LoVo (cell line): Measurements from ENCODE around the gene SCCPDH.

Source experiments
- DNase-seq: peaks from one replicate; pipeline ENCODE4 v3.0.0-alpha.2; 2016; ENCODE audit warnings: low spot score

The SCCPDH gene

DNA sequence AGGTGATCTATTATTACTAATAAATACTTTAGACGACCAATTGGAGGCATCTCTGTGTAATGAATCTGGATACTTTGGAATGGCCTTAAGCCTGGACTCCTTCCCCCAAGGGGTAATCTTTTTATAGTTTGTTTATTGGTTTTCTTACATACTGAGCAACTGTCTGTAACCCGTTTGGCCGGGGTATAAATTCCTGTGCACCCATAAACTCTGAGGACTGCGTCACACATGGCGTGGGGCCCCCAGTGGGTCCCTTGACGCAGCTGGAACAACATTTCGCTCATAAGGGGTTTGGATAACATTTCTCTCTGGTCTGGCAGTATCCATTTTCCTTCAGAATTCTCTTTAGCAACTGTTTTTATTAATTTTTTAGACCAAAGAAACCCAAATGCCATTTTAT lies 26.5 kb downstream of the SCCPDH start:
- no peak for DNase-seq

DNA sequence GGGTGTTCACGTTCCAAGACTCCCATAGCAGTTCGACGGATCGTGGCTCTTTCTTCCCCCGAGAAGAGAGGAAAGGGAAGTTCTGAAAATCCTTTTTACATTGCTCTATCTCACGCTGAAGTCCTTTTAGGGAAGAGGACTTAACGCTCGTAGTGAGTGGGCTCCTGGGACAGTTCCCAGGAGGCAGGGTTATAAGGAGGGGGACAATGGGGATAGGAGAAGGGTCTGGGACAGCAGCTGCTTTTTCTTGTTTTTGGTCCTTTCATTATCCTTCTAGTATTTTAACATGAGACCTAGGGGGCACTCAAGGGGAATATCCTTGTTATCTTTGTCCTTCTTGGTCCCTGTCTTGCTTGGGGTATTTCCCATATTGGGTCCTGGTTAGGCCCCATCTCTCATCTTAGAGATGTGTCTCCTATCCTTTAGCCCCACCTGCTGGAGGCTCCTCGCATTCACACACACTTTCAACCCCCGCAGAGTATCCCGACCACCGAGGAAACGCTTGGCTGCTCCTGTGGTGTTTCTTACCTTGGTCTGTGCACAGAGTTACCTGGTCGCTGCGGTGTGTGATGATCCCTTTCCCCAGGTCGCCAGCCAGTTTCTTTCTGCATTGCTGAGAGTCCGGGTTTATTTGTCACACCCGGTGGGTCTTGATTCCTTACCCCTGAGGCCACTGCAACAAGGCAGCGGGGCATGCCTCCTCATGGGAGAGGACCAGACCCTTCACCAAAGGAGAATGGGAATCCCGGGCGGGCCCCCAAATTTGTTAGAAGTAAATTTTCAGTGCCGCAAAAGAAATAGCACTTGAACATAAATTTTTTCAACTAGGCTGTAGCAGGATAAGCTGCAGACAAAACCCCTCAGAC lies 29.7 kb downstream of the SCCPDH start:
- DNase-seq: peak; percentile 19

DNA sequence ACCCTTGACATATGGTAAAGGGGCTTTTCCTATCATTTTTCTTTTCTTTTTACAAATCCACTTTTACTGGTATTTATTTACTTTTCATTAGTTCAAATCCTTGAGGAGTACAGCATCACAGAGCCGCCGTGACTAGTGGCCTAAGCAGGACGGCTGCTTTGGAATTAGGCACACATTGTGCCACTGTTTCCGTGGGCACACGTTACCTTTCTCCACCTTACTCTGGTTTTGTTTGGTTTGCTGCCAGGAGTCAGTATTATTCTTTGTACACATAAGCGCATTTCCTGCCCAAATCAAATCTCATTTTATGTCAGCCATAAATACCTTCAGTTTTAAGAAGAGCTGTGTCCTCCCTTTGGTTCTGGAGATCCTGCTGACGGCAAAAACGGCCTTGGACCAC lies 31.2 kb downstream of the SCCPDH start:
- no peak for DNase-seq

DNA sequence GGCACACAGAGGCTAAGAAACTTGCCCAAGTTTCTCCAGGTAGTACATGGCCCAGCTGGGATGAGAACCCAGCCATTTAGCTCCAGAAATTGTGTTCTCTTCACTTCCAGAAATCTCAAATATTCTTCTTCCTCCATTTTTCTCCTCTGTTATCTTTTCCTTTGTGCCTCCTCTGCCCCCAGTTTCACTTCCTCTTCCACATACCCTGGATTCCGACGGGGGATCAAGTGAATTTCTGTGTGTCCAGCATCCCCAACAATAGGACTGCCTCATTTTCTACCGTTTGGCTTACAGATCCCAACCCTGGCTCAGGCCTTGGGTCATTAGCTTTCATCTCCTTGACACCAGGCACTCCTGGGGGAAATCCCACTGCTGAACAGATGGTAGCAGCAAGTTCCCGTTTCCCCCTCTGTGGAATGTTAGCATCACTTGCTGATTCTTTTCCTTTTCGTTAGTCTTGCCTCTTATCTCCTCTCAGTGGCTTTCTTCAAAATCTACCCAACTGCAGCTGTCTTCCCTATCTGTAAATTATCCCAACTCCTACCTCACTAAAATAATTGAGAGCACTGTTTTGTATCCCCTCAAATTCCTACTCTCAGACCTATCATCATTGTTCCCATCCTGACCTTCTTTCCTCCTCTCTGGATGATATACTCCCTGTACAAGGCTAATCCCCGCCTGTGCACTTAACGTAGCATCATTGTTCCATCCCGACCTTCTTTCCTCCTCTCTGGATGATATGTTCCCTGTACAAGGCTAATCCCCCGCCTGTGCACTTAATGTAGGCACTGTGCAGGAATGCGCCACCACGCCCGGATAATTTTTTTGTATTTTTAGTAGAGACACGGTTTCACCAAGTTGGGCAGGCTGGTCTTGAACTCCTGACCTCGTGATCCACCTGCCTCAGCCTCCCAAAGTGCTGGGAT lies 36.5 kb downstream of the SCCPDH start:
- DNase-seq: no peak

- DNase-seq: no peak
These were observed 37.2 kb downstream of the SCCPDH start for GRCh38 chr1:246761396-246761795.

DNA sequence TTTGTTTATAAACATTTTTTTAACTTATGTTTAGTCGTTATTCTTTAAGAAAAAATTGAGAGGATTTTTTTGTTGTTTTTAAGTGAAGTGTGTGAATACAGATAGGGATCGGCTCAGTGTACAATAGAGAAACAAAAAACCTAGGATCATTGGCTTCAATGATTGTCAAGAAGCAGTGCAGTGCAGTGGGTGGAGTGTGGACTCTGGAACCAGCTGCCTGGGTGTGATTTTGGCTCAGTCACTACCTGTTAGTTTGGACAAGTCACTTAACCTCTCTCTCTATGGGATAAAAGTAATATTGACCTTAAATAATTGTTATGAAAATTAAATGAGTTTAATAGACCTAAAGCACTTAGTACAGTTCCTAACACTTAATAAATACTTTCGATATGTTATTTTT lies 41.3 kb downstream of the SCCPDH start:
- DNase-seq: no peak

- DNase-seq: no peak
These were observed 44.3 kb downstream of the SCCPDH start for GRCh38 chr1:246768403-246769020.

- no peak for DNase-seq
These were observed 45.1 kb downstream of the SCCPDH start for GRCh38 chr1:246769306-246769705.

DNA sequence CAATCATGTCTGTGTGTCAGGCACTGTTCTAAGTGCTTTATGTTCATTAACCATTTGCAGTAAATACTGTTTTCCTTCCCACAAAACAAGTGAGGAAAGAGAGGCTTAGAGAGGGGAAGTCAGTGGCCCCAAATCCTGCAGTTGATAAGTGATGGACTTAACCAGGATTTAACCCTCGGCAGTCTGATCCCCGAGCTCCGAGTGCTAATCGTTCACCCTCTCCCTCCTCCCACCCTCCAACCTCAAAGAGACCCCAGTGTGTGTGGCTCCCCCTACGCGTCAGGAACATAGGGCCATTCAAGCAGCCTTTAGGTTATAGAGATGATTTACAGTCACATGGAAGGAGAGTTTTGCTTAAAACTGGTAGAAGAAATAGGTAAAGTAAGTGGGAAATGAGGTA lies 47.2 kb downstream of the SCCPDH start:
- DNase-seq: no peak

DNA sequence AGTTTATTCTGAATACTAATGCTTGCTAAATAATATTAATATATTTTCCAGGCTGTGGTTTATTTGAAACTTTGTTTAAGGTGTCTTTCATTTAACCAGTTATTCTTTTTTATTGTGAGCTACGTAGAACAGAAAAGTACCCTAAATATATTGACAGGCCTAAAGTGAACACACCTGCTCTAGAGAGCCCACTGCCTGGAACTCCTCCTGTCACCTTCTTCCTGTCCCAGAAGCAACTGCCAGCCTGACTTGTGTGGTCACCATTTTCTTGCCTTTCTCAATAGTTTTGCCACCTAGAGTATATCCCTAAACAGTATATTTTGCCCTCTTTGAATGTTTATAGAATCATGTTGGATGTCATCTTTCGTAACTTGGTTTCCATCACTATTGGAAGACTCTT lies 48.5 kb downstream of the SCCPDH start:
- DNase-seq: no peak

DNA sequence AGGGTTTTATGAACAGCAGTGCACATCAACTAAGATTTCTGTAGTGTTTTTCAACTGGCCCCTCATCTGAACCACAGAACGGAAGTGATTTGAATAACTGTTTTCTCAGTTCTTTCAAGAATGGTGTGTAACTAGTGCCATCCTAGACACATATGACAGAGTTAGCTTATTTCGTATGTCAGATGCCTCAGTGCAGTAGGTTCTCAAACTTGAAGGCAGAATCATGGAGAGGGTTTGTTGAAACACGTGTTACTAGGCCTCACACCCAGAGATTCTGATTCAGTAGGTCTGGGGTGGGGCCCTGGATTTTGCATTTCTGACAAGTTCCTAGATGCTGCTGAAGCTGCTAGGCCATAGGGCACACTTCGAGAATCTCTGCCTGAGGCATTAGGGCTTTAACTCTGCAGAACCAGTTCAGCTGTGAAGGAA lies 49.0 kb downstream of the SCCPDH start:
- DNase-seq: no peak

DNA sequence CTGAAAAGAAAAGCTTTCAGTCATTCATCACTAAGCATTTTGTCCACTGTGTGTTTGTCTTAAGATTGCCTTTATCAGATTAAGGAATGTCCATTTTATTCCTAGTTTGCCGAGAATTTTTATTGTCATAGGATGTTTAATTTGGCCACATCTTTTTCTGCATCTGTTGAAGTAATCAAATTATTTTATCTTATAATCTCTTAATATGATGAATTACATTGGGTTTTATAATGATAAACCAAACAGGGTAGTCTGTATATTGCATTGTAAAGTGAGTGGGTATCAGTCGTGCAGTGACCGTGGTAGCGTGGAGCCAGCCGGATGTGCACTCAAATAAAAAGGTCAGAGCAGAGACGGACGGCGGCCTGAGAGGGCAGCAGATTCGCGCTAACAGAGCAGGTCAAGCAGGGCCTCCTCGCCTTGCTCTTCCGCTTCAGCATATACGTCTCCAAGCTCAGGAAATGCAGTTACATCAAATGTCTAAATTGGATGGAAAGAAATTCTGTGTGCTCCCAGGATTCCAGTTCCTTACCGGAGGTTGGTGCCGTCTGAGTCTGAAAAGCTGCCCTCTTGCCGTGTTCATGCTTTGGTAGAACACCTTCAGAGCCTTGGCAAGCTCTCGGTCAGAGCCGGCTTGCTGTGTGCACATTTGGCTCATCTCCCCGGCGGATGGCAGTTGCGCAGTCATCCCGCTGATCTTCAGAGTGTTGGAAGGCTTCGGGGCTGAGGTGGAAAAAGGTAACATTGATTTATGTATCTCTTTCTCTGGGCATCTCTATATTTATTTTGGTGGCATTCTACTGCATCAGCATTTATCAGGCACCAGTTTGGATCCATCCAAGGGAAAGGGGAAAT lies 51.5 kb downstream of the SCCPDH start:
- DNase-seq: no peak

DNA sequence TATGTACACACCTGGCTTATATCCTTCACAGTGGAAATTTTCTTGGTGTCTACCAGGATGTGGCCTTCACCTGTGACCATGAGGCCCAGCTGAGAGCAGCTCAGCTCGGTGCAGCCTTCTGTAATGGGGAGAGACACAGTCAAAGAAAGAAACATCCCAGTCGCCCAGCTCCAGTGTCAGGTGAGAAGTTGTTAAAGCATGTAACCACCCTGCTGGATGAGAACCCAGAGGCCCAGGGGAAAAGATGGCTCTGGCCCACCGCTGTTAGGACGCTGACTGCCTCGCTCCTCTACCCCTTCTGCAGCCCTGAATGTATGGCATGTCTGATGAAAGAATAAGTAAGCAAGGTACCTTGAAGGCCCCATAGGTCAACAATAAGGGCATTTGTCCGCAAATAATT lies 52.7 kb downstream of the SCCPDH start:
- DNase-seq: no peak

DNA sequence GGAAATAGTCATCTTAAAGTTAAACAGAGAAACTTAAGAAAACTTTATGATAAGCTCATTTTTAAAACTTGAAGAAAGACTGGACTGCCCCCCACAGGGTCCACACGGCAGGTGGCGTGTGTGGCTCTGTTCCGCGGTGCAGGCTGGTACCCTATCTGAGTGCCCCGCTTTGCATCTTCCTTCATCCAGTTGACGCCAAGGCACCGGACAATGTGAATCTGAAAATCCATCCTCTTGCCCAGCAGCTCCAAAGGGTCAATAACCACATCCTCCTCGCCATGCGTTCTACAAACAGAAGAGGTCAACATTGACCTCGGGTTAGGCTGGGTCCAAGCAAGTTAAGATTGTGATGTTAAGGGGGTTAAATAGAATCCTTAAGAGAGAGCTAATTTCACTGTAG lies 54.5 kb downstream of the SCCPDH start:
- DNase-seq: no peak

DNA sequence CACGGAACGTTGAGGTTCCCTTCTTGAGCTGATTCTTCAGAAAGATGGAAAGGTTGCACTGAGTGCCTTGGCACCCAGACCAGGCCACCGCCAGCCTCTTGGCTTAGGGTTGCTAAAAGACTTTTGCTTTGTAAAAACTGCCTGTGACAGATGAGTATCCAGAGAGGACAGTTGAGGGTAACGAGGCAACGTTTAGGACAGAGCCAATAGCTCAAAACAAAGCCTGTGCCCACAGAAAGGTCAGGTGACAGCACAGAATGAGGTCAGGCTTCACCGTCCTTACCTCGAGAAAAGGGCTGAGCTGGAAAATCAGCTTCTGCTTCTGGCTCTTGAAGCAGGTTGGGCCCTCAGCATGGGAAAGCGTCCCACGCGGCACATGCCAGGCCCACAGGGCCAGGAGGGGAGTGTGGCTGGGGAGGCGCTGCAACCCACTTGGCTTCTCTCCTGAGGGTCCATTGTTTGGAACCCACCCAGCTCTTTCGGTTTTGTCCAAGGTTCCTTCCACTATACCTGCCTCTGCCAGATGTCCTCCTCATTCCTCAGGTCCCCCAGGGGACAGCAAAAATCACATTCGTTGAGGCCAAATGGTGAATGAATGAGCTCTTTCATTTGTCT lies 55.5 kb downstream of the SCCPDH start:
- DNase-seq: no peak

GRCh38 chr1:246780264-246780663 lies 56.1 kb downstream of the SCCPDH start:
- no peak for DNase-seq

- no peak for DNase-seq
These were observed 57.0 kb downstream of the SCCPDH start for GRCh38 chr1:246781212-246781611.

DNA sequence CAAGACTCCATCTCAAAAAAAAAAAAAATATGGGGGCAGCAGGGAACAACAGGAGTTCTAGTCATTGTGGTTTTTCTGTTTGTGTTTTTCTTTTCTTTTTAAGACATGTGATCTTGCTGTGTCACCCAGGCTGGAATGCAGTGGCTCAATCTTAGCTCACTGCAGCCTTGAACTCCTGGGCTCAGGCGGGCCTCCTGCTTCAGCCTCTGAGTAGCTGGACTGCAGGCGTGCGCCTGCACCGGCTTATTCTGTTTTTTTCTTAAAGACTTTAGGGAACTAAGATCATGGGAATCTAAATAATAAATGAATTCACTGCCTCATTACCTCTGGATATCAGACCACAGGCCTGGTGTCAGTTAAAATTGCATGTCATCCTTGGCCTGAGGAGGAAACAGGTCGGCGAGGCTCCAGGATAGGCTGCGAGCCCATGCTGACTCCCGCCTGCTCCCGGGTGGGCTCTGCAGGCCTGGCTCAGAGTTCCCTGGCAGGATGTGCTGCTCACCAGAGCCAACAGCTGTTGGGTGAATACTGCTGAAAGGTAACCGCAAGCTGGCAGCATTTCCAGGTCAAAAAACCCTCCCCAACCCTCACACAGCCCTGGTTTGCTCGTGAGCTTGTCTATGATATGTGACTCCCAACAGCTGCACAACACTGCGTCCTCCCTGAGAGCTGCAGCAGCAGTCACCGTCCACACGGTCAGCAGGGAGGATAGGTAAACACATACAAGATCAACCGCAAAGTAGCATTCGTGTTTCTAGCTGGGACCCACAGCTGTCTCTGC lies 58.1 kb downstream of the SCCPDH start:
- DNase-seq: no peak

DNA sequence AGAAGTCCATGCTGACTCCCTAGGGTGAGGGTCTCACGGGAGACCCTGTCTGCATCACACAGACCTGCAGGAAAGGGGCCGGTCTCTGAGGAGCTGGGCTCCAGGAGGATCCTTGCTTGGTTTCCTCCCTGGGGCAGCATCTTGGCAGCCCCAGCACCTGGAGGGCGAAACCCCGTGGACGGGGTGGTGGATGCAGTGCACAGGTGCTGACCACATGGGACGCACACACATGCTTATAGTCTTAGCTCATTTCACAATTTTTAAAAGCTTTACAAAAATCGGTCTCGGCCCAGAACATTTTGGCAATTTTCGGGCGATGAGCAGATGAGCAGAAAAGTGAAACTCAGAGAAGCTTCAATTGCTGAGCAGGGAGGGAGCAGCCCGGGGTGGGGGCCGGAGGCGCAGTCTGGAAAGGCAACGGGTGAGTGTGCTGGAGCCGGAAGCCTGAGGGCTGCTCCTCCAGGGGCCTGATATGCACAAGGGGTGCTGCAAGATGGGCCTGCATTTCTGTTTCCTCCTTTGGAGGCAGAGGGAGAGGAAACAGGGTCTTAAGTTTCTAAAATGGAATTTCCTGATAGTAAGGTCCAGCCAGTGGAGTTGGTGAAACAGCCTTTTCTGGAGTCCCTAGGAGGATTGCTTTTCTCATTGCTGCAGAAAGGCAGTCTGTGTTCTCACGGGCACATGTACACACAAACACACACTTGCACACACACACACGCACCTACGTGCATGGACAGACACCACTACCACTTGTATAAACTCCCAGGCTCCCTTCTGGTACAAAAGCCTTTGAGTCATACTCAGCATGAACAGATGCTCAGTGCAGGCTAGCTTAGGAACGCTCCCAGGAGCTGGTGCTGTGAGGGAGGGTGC lies 60.6 kb downstream of the SCCPDH start:
- DNase-seq: no peak
